H1 (cell line): Measurements from ENCODE around the gene MPPED1. TPM values are rescaled to one million over a fixed set of nuclear protein-coding genes. Genes with fewer than 3 reads are reported as not detected.

Experiments
- CTCF ChIA-PET: fragments of 300-600 bp; sonication (Branson Sonifier 250); formaldehyde crosslinking; loops from one replicate; lab custom pipeline; 2021; ENCODE audit not compliant: partially characterized antibody; lab: Charles Lee
- POLR2A ChIA-PET: fragments of 300-600 bp; sonication (Branson Sonifier 250); formaldehyde crosslinking; loops from one replicate; lab custom pipeline; 2021; ENCODE audit warnings: inconsistent platforms; ENCODE audit not compliant: partially characterized antibody; lab: Charles Lee
- DNase-seq, 2 experiments: peaks; one replicate each; pipeline versions ENCODE4 v3.0.0 to v3.0.0-alpha.2; 2010 to 2022; ENCODE audit warnings: low spot score in 2 of 2, low read depth in 1 of 2, mixed read lengths in 1 of 2
- FAIRE-seq: peaks from 2 replicates; lab custom pipeline; 2011; peaks lifted over from hg19 to GRCh38; lab: Jason Lieb, UNC
- H2AFZ ChIP-seq: 2 replicates; pipeline ENCODE4 v1.8.1; 2012; ENCODE audit warnings: low read length, inconsistent platforms
- H2AK5ac ChIP-seq: 2 replicates; pipeline ENCODE4 v1.6.1; 2013; ENCODE audit warnings: low read depth, low read length
- H2BK120ac ChIP-seq: replicated peaks from 2 replicates; pipeline ENCODE3; 2013; ENCODE audit warnings: low read depth, low read length, inconsistent platforms
- H2BK12ac ChIP-seq: 2 replicates; pipeline ENCODE4 v1.6.1; 2013; ENCODE audit warnings: low read depth, low read length
- H2BK15ac ChIP-seq: 2 replicates; pipeline ENCODE4 v1.6.1; 2013; ENCODE audit warnings: low read length
- H2BK20ac ChIP-seq: 2 replicates; pipeline ENCODE4 v1.6.1; 2013; ENCODE audit warnings: low read length
- H2BK5ac ChIP-seq: 2 replicates; pipeline ENCODE4 v1.6.1; 2013; ENCODE audit warnings: low read depth, low read length
- H3K14ac ChIP-seq: 2 replicates; pipeline ENCODE4 v1.6.1; 2013; ENCODE audit warnings: inconsistent platforms; ENCODE audit not compliant: insufficient read length
- H3K18ac ChIP-seq: 2 replicates; pipeline ENCODE4 v1.6.1; 2013; ENCODE audit warnings: low read length; ENCODE audit errors: extremely low read depth
- H3K23ac ChIP-seq: 2 replicates; pipeline ENCODE4 v1.6.1; 2013; ENCODE audit warnings: inconsistent platforms; ENCODE audit not compliant: insufficient read length
- H3K23me2 ChIP-seq: 2 replicates; pipeline ENCODE4 v1.6.1; 2013; ENCODE audit warnings: low read depth, low read length
- H3K27ac ChIP-seq: 2 replicates; pipeline ENCODE4 v1.6.1; 2011; ENCODE audit warnings: low read depth, low read length, inconsistent platforms
- H3K27me3 ChIP-seq, 4 experiments: replicated peaks in 1 of 4; 1 replicate in 1 of 4; 2 replicates in 3 of 4; pipeline versions ENCODE4 v1.6.1 to v1.8.1; 2011 to 2013; ENCODE audit warnings: low read length in 3 of 4, mild to moderate bottlenecking in 3 of 4, inconsistent platforms in 2 of 4, mixed read lengths in 2 of 4, moderate library complexity in 1 of 4; ENCODE audit not compliant: control insufficient read depth in 3 of 4, insufficient read depth in 3 of 4; ENCODE audit errors: extremely low read depth in 1 of 4
- H3K36me3 ChIP-seq, 4 experiments: 2 replicates each; pipeline versions ENCODE4 v1.6.1 to v1.8.1; 2011 to 2013; ENCODE audit warnings: mild to moderate bottlenecking in 4 of 4, low read length in 3 of 4, moderate library complexity in 2 of 4, control low read depth in 1 of 4, inconsistent platforms in 1 of 4; ENCODE audit not compliant: insufficient read depth in 4 of 4, control insufficient read depth in 2 of 4
- H3K4ac ChIP-seq: replicated peaks from 2 replicates; pipeline ENCODE3; 2013; ENCODE audit warnings: low read length, low read depth, mixed read lengths, inconsistent platforms; ENCODE audit not compliant: insufficient read length
- H3K4me1 ChIP-seq, 4 experiments: replicated peaks in 1 of 4; 1 replicate in 1 of 4; 2 replicates in 3 of 4; pipeline versions ENCODE4 v1.6.1 to v1.8.1; 2011 to 2013; ENCODE audit warnings: low read length in 3 of 4, inconsistent platforms in 2 of 4, mixed read lengths in 1 of 4; ENCODE audit not compliant: insufficient read depth in 4 of 4, control insufficient read depth in 3 of 4
- H3K4me2 ChIP-seq, 2 experiments: 2 replicates each; pipeline versions ENCODE4 v1.6.1 to v1.8.1; 2011 to 2013; ENCODE audit warnings: low read depth in 2 of 2, low read length in 2 of 2, control low read depth in 1 of 2, inconsistent platforms in 1 of 2, mild to moderate bottlenecking in 1 of 2; ENCODE audit not compliant: insufficient read depth in 1 of 2
- H3K4me3 ChIP-seq, 4 experiments: fragments of 200-600, 300-600 bp in 1 of 4; sonication (generic), shearing (Covaris generic), sonication (Bioruptor Twin) in 1 of 4; 2 replicates each; pipeline versions ENCODE4 v1.5.1 to v1.8.1; 2011 to 2016; ENCODE audit warnings: low read length in 4 of 4, low read depth in 3 of 4, control low read depth in 2 of 4, inconsistent platforms in 2 of 4, mild to moderate bottlenecking in 2 of 4, mixed read lengths in 1 of 4, moderate library complexity in 1 of 4; ENCODE audit not compliant: insufficient read depth in 2 of 4; ENCODE audit errors: extremely low read depth in 1 of 4
- H3K56ac ChIP-seq: replicated peaks from 2 replicates; pipeline ENCODE3; 2013; ENCODE audit warnings: low read depth, mild to moderate bottlenecking, mixed read lengths, low read length, inconsistent platforms; ENCODE audit not compliant: insufficient read length
- H3K79me1 ChIP-seq: 2 replicates; pipeline ENCODE4 v1.6.1; 2013; ENCODE audit warnings: low read depth, low read length, control low read depth
- H3K79me2 ChIP-seq, 2 experiments: 2 replicates each; pipeline versions ENCODE4 v1.6.1 to v1.8.1; 2012 to 2013; ENCODE audit warnings: low read length in 2 of 2, mild to moderate bottlenecking in 2 of 2, inconsistent platforms in 1 of 2; ENCODE audit not compliant: insufficient read depth in 2 of 2, control insufficient read depth in 1 of 2
- H3K9ac ChIP-seq, 4 experiments: replicated peaks in 1 of 4; 1 replicate in 1 of 4; 2 replicates in 3 of 4; pipeline versions ENCODE4 v1.6.1 to v1.8.1; 2011 to 2013; ENCODE audit warnings: low read depth in 3 of 4, low read length in 3 of 4, control low read depth in 2 of 4, mild to moderate bottlenecking in 2 of 4, moderate library complexity in 2 of 4, inconsistent platforms in 1 of 4; ENCODE audit errors: extremely low read depth in 1 of 4
- H3K9me3 ChIP-seq, 2 experiments: 2 replicates each; pipeline versions ENCODE4 v1.6.1 to v1.8.1; 2012 to 2013; ENCODE audit warnings: mild to moderate bottlenecking in 2 of 2, moderate library complexity in 2 of 2, control low read depth in 1 of 2, inconsistent platforms in 1 of 2, low read depth in 1 of 2, low read length in 1 of 2, mixed read lengths in 1 of 2; ENCODE audit not compliant: insufficient read depth in 2 of 2
- H4K20me1 ChIP-seq, 2 experiments: replicated peaks in 1 of 2; 2 replicates each; pipeline versions ENCODE3 to v1.8.1; 2011 to 2013; ENCODE audit warnings: inconsistent platforms in 2 of 2, low read length in 2 of 2, mild to moderate bottlenecking in 1 of 2; ENCODE audit not compliant: insufficient read depth in 2 of 2, control insufficient read depth in 1 of 2
- H4K5ac ChIP-seq: 2 replicates; pipeline ENCODE4 v1.6.1; 2013; ENCODE audit warnings: low read length, low read depth, mixed read lengths, inconsistent platforms; ENCODE audit not compliant: insufficient read length
- H4K8ac ChIP-seq: 2 replicates; pipeline ENCODE4 v1.8.0; 2013; ENCODE audit warnings: mild to moderate bottlenecking, moderate library complexity, low read length, inconsistent platforms; ENCODE audit not compliant: insufficient read depth; ENCODE audit errors: extremely low read depth
- H4K91ac ChIP-seq: replicated peaks from 2 replicates; pipeline ENCODE3; 2013; ENCODE audit warnings: low read length, mixed read lengths, inconsistent platforms; ENCODE audit not compliant: insufficient read length
- POLR2A ChIP-seq, 2 experiments: IDR thresholded peaks; 1 replicate in 1 of 2; 2 replicates in 1 of 2; pipeline ENCODE4 v1.6.1; 2011; ENCODE audit warnings: low read depth in 2 of 2, low read length in 2 of 2, mild to moderate bottlenecking in 2 of 2; ENCODE audit errors: control extremely low read depth in 1 of 2
- SAP30 ChIP-seq: fragments of 300-600 bp; sonication (generic); IDR thresholded peaks from 2 replicates; pipeline ENCODE4 v1.7.1; 2012; ENCODE audit warnings: low read length, moderate library complexity, mild to moderate bottlenecking, inconsistent platforms; ENCODE audit not compliant: insufficient read depth, insufficient replicate concordance
- TBP ChIP-seq: IDR thresholded peaks from 2 replicates; pipeline ENCODE4 v1.6.1; 2011; ENCODE audit warnings: low read depth, low read length, improper control_type of control experiment
- WGBS, 2 experiments: shearing (Covaris generic) in 1 of 2; methylation state at CpG; one replicate each; pipeline versions ENCODE4 v1.1.6 to v1.1.7; 2013 to 2015; ENCODE audit warnings: low lambda C conversion rate in 2 of 2, mixed read lengths in 2 of 2, inconsistent platforms in 1 of 2, low coverage in 1 of 2, missing lambda C conversion rate in 1 of 2; ENCODE audit not compliant: insufficient replicate concordance in 2 of 2, insufficient coverage in 1 of 2, insufficient read length in 1 of 2; ENCODE audit errors: extremely low coverage in 1 of 2, missing lambda C conversion rate in 1 of 2; 5-methylcytosine and 5-hydroxymethylcytosine counted together
- polyA plus RNA-seq, 7 experiments: library from polyadenylated mRNA; depleted of rRNA in 3 of 7; stranded (reverse) in 5 of 7; unstranded in 2 of 7; fragments of >200 nt in 5 of 7; fragments of 200-250 nt in 2 of 7; gene quantifications; 1 replicate in 5 of 7; 2 replicates in 1 of 7; 4 replicates in 1 of 7; pipeline versions ENCODE4 v1.2.1 to v1.2.3, GENCODE V29; 2011 to 2013; ENCODE audit warnings: missing spikeins in 2 of 7, mixed read lengths in 2 of 7
- total RNA-seq: library from RNA; stranded (reverse); fragmentation: NEBNext Ultra II Directional; extraction: Animal tissue kit (Norgen Biotek cat#: 25700); gene quantifications from 2 replicates; pipeline ENCODE4 v1.2.1, GENCODE V29; 2021
- TF ChIP-seq, protein P1 (sequence below): IDR thresholded peaks from 2 replicates; pipeline ENCODE4 v1.6.1; 2011; ENCODE audit warnings: low read length, improper control_type of control experiment

The MPPED1 gene
- total and polyA plus RNA-seq, 2 of the 8 experiments (the other 6 are each of a cell fraction or from before 2014, with no cell fraction given), result 0.29 to 0.37 TPM

DNA sequence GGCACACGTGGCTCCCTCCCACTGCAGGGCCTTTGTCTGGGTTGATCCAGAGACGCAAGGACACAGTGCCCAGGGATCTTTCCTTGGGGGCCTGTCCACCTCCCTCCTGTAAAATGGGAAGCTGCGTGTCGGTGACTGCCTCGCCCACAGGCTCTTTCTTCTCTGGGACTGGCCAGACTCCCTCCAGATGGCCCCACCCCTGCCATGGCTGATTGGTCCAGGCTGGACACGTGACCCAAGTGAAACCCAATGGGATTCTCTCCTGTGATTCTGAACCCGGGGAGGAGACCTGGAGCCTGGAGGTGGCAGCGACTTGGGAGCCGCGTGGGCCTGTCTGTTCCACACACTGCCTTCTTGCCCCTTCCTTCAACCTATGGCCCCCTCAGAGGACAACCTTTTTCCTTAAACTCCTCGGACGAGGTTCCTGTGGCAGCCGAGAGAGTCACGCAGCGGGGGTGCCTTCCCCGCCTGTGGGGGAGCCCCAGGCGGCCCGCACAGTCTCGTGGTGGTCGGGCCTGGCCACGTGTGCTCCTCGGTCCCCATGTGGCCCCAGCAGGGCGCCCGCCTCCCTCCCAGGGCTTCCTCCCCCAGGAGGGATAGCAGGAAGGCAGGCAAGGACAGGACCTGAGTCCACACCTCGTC, 12.4 kb upstream of the MPPED1 start:
- ChIA-PET CTCF (interaction anchor here (1.0 to 1.9 kb wide), 4 partner anchors 11 to 168 kb away, joined by 3 to 6 read pairs (median 4); no protein-coding TSS in a partner anchor), POLR2A (no interaction called here)
- Histone ChIP-seq H3K4me2 (no peak overlapping the region; a peak in 1 of 4 replicates), H2AFZ (no peak overlapping the region), H3K4me1 (no peaks in the 10 kb centered on the region), H3K79me1 (no peaks in the 10 kb centered on the region), H3K4ac (no peak overlapping the region), H2BK20ac (no peak overlapping the region), H3K23ac (no peak overlapping the region), H3K23me2 (no peaks in the 10 kb centered on the region), H2BK5ac (no peak overlapping the region), H4K8ac (no peak overlapping the region), H2AK5ac (0 out of 2 replicates have a peak overlapping the region, but pooled peaks have one; percentile 24), H3K27me3 (no peaks in the 10 kb centered on the region), H3K27ac (no peak overlapping the region), H3K9me3 (no peaks in the 10 kb centered on the region), H3K36me3 (no peaks in the 10 kb centered on the region), H2BK12ac (no peak overlapping the region), H2BK120ac (no peak overlapping the region), H2BK15ac (no peak overlapping the region), H3K18ac (no peak overlapping the region; the same call in 1 of the 2 replicates), H4K91ac (no peak overlapping the region), H3K56ac (no peak overlapping the region), H3K4me3 (no peak overlapping the region), H3K9ac (no peak overlapping the region), H4K5ac (no peak overlapping the region), H3K14ac (no peak overlapping the region), H4K20me1 (no peaks in the 10 kb centered on the region), H3K79me2 (no peaks in the 10 kb centered on the region)
- 94% methylated on average over 19 of the region's 25 CpGs; no CpG with 5 or more reads in 1 of the 2 experiments for WGBS, 2 experiments
- FAIRE-seq (no peak), DNase-seq (no peak)
- TF ChIP-seq TBP (no peak), SAP30 (no peak), POLR2A (IDR thresholded peaks at IDR 0.05; ENCODE audit: control extremely low read depth in 1 of 2, low read depth in 2 of 2, low read length in 2 of 2) (no peak)
- TF ChIP-seq, protein P1, sequence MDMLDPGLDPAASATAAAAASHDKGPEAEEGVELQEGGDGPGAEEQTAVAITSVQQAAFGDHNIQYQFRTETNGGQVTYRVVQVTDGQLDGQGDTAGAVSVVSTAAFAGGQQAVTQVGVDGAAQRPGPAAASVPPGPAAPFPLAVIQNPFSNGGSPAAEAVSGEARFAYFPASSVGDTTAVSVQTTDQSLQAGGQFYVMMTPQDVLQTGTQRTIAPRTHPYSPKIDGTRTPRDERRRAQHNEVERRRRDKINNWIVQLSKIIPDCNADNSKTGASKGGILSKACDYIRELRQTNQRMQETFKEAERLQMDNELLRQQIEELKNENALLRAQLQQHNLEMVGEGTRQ, result peak; percentile 75
